D341Med (cell line): ENCODE results near the gene PLB1.

ENCODE experiments used
- DNase-seq: peaks from one replicate; pipeline ENCODE4 v3.0.0; 2012; ENCODE audit warnings: low spot score

Gene PLB1

DNA sequence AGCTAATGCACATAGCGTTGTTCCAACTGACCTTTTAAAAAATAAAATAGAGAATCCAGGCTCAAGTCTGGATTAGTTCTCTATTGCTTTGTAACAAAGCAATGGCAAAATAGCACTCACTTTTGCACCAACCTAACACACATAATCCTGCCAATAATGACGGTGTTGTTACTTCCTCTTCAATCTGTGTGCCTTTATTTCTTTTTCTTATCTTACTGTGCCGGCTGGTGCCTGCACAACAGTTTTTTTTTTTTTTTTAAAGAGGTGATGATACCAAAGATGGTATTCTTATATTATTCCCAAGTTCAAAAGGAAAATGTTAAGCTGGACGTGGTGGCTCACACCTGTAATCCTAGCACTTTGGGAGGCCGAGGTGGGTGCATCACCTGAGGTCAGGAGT lies 3.4 kb downstream of the PLB1 start:
- no peak for DNase-seq

DNA sequence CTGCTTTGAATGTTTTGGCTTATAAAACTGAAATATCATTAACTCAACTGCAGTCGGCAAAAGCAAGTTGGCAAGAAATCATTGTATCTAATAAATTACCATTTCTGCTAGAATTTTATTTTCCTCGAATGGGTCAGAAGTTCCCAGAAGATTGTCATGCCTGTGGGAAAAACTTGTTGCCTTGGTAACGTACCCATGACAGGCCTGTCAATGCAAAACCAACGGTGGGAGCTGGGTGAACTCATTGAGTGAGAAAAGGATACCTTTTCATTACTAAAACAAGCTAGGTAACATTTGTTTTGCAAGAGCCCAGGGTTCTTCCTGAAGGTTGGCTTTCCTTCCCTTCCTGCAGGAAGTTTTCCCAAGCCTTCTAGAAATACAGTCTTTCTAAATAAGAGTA lies 9.5 kb downstream of the PLB1 start:
- DNase-seq, result no peak

DNA sequence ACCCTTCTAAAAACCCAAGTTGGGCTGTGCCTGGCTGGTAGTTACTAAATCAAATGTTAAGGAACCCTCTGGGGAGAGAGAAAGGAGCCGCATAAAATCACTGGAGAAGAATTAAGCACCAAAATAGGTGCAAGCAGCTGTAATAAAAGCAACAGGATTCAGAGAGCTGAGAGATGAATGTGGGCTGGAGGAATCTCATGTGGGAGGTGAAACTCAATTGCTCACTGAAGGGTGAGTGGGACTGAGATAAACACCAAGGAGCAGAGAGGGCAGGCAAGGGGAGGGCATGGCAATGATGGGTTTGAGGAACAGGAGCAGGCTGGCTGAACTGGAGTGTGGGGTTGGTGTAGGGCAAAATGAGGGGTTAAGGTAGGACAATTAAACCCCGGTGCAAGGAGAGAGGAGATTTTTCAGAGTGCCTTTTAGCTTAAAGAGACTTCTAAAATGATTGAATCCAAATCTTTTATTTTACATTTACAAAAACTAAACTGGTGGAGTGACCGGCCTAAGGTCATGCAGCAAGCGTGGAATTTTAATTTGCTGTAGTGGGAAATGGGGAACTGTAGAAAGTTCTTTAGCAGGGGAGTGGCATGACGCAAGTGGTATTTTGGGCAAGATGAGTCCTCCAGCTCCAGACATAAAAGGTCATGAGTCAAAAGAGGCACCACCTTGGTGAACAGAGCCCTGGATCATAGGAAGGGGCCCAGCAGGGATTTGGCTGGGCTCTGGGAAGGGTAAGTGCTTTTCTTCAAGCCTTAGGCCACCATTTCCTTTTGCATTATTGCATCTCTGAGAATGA lies 10.5 kb downstream of the PLB1 start:
- no peak for DNase-seq

DNA sequence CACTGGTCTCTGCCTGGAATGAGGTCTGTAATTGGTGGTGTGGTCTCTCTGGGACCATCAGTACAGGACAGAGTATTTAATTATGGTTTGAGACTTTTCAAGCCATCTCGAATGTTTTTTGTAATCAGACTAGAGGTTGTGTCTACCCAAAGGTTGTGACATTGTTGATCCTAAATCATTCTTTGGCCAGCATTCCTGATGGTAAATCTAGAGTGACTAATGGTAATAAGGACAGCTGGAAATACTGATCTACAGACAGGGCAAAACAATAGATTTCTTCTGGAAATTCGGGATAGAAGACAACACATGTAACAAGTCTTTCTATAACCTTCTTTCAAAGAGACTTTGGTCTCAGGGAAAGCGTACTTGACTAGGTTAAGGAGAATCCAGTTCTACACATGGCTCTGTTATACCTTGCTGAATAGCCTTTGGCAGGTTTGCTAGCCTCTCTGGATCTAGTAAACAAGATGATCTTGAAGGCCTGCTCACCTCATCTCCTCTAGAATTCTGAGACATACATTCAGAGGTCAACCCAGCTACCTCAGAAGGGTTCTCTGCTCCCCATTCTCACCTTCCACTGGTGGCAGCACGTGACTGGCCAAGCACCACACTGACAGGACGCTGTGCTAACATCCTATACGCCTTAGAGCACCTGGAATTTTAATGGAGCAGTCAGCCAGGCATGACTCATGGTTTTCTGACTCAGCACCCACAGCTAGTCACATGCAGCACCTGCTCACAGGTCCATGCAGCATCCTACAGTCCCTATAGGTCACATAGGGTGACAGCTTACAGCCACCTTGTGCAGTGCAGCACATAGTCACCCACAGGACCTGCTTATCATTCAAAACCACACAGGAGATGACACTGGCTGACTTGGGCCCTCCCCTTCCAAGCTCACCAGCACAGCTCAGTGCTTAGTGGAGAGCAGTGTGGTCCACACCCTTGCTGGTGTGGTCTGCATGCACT lies 12.2 kb downstream of the PLB1 start:
- no peak for DNase-seq

DNA sequence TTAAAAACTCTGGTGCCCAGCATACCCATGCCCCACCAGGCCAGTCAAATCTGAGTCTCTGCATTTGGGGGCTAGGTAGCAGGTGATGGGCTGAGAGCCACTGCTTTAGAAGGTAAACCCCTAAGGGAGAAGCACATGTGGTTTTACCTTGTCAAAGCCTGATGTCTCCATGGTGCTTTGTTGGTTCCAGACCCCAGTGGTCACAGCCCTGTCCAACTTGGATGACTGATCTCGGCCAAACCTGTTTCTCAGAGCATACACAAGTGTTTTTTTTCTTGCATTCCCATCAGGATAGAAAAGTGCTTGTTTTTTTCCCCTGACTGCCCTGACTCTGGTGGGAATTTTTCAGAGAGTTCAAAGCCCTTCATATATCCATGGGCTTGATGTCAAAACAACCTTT lies 13.5 kb downstream of the PLB1 start:
- DNase-seq, result no peak

DNA sequence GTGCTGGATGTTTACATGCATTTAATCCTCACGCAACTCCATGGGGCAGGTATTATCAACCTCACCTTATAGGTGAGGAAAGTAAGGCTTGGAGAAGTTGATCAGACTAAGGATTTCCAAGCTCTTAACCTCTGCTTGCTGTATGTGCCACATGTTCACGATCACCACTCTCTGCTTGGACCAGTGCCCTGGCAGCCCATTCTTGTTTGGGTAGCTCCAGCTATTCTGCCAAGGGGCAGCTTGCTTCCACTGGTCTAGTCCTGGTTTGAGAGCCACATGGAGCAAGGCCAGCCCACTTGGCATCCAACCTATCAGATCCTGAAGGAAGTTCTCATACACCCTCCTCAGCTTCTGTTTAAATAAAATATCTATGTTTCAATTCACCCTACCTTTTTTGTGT lies 14.3 kb downstream of the PLB1 start:
- no peak for DNase-seq

DNA sequence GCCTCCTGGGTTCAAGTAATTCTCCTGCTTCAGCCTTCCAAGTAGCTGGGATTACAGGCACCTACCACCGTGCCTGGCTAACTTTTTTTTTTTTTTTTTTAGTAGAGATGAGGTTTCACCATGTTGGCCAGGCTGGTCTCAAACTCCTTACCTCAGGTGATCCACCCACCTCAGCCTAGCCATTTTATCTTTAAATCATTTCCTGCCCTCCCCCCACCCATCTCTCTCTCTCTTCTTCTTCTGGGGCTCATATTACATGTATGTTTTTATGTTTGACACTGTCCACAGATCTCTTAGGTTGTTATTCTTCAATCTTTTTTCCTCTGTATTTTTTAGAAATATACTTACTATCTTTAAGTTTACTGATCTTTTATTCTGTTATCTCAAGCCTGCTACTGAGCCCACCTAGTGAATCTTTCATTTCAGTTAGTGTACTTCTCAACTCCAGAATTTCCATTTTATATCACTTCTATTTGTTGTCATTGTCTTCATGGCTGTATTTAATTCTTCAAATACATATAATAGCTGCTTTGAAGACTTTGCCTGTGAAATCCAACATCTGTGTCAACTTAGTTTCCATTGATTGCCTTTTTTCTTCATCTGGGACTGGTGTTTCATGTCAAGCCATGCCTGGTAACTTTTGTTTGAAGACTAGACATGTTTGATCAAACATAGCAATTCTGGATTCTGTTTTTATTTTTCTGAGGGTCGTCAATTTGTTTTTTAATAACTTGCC lies 16.2 kb downstream of the PLB1 start:
- DNase-seq, result no peak

DNA sequence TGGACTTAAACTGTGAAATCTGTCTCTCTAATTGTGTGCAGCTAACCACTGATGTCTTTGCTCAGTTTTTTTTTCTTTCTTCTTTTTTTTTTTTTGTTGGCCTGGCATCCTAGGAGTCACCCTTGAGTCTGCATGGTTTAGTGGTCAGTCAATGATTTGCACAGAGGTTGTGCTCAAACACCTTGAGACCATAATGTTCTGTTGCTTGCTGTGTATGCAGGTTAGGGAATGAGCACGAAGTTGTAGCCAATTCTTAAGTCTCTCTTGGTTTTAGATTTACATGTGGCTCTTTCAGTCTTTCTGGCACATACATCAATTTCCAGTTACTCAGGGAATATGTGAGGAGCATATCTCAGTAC lies 16.7 kb downstream of the PLB1 start:
- DNase-seq, result no peak

DNA sequence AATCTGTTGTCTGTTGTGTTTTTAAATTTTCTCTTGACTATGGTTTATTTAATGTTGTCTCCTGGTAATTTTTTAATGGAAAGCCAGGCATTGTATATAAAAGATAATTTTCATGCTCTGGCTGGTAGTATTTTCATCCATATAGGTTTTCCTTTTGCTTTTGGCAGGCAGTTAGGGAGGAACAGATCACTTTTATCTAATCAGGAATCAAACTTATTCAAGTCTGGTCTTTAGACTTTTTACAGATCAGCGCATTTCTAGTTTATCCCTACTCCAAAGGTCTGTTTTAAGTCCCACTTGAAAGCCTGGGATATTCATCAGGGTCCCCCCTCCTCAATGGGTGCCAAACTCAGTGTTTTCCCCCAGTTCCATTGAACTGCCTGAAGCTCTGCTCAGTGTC lies 17.2 kb downstream of the PLB1 start:
- no peak for DNase-seq

DNA sequence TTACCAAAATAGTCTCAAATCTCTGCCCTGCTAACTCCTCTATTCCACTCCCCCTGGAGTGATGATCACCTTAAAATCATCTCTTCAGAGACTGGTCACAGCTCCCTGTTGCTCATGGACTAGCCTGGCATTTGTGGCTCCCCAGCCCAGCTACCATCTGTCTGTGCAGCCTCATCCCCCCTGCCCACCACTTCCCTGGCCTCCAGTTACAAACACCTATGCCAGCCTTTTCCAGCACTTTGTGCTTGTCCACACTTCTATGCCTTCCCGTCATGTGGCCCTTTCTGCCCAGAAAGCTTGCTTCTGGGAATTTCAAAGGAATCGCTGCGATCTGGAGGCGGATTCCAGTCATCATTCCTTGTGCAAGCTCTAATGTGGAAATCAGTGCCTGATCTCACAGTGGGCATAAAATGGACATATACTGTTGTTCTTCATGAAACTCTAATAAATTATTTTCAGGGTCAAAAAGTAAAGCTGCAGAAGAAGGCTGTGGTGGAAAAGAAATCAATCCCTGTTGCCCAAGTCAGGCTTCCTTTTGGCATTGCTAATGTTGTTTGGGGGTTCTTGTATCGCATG lies 19.4 kb downstream of the PLB1 start:
- DNase-seq, result no peak

DNA sequence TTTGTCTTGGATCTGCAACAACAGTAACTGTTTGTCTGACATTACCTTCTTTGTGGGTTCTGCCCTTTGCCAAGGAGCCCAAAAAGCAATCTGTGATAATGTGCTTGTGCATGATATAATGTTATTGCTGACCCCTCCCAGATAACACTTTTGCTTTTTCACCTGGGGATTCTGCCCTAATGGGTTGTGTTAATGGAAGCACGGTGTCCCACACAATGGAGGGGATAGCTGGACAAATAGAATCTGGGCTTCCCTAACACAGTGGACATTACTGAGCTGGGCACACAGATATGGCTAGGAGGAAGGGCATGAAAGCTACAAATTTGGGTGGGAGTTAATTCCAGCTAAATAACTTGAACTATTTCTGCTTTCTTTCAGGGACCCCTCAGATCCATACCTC lies 20.6 kb downstream of the PLB1 start:
- no peak for DNase-seq

DNA sequence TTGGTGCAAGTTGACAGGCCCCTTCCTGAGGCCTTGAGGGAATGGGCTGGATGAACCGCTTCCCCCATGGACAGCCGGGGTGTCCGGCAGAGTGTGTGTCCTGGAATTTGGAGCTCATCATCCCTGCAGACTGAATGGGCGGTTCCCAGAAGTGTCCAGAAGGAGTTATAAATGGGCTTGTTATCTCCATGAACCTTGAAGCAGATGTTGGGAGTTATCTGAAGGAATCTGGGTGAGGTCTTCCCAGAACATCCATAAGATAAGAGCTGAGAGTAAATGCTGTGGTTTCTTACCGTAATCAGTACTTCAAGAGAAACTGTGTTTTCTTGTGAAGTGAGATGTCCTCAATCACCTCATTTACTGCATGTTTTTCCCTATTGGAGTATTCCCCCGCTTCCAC lies 21.1 kb downstream of the PLB1 start:
- DNase-seq, result no peak

DNA sequence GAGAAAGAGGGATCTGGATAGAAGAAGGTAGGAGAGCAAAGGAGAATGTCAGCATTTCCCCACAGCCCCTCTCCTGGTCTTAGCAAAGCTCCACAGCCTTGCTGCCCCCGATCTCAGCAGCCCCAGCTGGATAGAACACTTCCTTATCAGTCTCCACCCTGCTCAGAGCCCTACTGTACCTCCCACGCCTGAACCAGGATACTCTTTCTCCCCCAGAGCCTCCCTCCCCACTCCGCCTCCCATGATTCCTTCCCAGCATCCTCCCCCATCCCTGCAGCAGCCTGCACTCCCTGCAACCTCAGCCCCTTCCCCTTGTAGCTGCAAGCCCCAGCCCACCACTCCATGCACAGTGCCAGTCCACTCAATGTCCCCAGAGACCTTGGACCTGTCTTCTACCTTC lies 25.8 kb downstream of the PLB1 start:
- no peak for DNase-seq

DNA sequence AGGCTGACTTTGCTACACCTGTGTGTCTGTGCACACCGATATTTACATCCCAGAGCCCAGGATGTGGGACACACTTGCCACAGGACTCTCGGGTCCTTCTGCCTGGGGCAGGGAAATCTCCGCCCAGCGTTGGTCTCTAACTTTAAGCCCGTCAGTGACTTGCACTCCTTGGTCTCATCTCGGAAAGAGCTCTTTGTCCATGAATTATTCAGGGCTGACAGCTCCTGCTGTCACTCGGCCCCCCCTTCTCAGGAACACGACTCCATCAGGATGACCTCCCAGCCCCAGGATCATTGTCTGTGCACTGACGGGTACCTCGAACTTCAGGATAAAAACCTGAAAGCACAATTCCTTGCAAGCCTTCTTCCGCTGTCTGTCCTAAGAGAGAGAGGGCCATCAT lies 26.6 kb downstream of the PLB1 start:
- no peak for DNase-seq

DNA sequence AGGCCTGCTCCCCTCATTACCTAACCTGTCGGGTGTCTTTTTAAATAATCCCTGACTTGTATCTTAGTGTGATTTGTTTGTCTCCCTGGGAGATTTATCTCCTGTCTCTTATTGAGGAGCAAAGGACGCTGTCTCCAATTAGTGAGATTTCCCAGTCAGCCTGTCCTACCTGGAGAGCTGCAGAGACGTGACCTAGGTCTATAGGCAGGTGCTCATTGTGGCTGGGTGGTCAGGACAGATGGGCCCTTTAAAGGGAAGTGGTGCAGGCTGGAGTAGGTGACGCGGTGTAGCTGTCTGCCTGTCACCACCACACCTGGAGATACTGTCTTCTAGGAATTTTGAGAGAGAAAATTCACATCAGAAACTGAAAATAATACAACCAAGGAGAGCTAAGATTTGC lies 28.0 kb downstream of the PLB1 start:
- no peak for DNase-seq

DNA sequence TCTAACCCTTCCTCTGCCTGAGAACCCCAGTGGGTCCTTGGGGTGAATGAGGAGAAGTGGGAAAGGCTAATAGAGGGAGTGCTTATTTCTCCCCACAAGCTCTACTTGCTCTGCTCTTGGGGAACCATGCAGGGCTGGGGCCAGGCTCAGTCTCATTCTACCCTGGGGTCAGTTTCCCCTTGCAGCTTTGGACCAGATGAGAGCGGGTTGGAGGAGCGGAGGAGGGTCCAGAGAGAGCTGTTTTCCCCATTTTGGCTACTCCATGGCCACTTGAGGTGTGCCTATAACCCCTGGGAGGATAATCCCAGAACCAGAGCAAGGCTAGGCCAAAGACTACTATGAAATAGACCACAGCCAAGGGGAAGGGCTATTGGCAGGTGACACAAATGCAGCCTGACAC lies 29.6 kb downstream of the PLB1 start:
- DNase-seq, result no peak

DNA sequence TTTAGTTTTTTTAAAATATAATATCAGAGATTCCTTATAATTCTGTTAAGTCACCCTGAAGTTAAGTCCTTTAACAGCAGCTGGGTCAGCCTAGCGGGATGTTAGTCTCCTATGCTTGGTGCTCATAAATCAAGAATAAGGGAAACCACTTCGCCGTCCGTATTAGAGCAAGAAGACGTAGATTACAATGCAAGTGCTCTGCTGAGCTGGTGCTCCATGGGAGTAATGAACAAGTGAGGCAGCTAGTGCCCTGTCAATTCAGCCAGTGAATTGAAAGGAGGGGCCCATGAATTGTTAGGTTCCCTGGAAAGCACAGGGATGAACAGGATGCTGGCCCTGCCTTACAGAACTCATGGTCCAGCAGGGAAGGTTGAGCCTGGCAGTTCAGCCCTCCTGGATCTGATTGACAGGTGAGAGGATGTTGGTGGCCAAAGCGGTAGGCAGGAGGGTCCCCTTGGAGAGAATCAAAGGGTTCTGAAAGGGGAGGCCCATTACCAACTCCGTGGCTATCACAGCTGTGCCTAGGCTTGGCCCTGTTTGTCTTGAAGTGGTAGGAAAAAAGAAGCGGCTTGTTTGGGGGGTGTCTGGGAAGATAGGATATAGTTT lies 30.8 kb downstream of the PLB1 start:
- DNase-seq, result no peak

DNA sequence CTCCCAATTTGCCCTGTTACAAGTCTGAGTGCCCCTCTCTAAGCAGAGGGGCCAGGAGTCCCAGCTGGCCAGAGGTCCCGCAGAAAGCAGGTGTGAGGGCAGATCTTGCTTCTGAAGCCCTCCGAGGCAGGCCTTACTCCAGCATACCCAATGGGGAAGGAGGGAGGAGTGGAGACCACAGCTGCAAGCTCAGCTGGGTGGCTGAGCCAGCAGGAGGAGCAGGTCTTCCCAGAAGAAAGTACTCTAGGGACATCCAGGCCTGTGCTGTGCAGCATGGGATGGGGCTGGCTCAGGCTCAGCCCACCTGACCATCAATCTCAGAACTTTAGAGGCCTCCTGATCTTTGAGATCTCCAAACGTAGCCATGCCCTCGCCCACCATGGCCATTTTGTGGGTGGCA lies 31.3 kb downstream of the PLB1 start:
- no peak for DNase-seq

DNA sequence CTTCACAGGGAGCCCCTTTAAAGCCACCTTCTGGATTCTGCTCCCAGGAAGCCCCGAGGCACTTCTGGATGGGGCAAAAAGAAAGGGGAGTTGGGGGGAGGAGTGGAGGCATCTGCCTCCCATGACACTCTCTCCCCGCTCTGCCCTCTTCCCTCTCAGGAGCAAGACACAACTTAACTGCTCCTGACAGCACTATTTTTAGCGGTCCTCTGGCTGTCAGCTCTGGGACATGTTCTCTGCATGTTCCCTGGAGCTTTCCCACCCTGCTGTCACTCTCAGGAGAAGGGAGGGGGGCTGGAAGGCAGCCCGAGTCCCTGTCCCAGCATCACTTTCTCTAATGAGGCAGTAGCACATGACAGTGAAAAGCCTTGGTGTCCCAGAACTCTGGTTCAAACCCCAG lies 32.3 kb downstream of the PLB1 start:
- DNase-seq, result no peak

DNA sequence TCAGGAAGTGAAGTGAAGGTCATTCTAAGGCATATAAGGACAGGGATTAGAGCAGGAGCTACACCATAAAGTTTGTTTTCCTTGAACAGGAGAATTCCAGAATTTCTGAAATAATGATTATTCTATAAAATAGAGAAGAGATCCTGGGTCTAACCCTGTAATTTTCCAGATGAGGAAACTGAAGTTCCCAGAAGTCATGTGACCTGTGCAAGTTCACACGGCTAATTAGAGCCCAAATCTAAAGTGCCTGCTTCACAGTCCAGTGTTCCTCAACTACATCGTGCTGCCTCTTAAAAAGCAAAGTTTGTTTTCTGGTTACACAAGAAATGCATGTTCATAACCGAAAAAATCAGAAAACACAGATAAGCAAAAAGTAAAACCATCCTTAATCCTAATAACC lies 34.9 kb downstream of the PLB1 start:
- no peak for DNase-seq

DNA sequence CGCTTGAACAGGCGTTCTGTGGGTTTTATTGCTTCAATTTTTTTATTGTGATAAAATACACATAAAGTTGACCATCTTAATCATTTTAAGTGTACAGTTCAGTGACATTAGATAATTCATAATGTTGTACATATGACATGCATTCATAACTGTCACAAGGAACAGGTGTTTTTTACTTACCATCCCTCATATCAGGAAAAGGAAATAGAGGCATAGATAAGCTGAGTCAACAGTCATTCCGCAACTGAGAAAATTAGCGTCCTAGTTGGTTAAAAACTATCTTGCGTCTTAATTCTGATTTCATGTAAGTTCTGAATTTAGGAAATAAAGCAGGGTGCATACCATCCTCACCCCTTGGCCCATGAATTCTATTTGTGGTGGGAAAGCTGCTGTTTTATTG lies 36.5 kb downstream of the PLB1 start:
- DNase-seq, result no peak
